Chondrocyte (in vitro differentiated cells): ENCODE results near the gene CASTOR1. TPM values are rescaled to one million over a fixed set of nuclear protein-coding genes. Genes with fewer than 3 reads are reported as not detected.

Experiments used
- DNase-seq: peaks from one replicate; pipeline ENCODE4 v3.0.0; 2021; ENCODE audit warnings: mixed read lengths, low spot score
- H3K27ac Mint-ChIP-seq: one replicate; pipeline ENCODE4 v1.8.0; 2021; ENCODE audit warnings: mild to moderate bottlenecking, moderate library complexity, mixed read lengths; ENCODE audit not compliant: unreplicated experiment
- H3K27me3 Mint-ChIP-seq: 2 replicates; pipeline ENCODE4 v1.8.0; 2021; ENCODE audit warnings: low read depth, mixed read lengths
- H3K36me3 Mint-ChIP-seq: 2 replicates; pipeline ENCODE4 v1.8.0; 2021; ENCODE audit warnings: low read depth, mixed read lengths
- H3K4me1 Mint-ChIP-seq: 2 replicates; pipeline ENCODE4 v1.8.0; 2021; ENCODE audit warnings: low read depth, mild to moderate bottlenecking, mixed read lengths
- H3K4me3 Mint-ChIP-seq: one replicate; pipeline ENCODE4 v1.8.0; 2021; ENCODE audit warnings: mild to moderate bottlenecking, moderate library complexity, mixed read lengths; ENCODE audit not compliant: unreplicated experiment
- H3K9me3 Mint-ChIP-seq: 2 replicates; pipeline ENCODE4 v1.8.0; 2021; ENCODE audit warnings: low read depth, mixed read lengths
- total RNA-seq: library from RNA; stranded (reverse); gene quantifications from 3 replicates; pipeline ENCODE4 v1.2.1, GENCODE V29; 2021
- TF ChIP-seq, protein P1 (sequence below): fragments of 200-600 bp; sonication (generic); IDR thresholded peaks from 2 replicates; pipeline ENCODE4 v1.5.0; 2021; ENCODE audit warnings: antibody characterized with exemption, mild to moderate bottlenecking, moderate library complexity

CASTOR1 gene
- total RNA-seq, 1 donor from 2014 or later = 12.1 TPM

DNA sequence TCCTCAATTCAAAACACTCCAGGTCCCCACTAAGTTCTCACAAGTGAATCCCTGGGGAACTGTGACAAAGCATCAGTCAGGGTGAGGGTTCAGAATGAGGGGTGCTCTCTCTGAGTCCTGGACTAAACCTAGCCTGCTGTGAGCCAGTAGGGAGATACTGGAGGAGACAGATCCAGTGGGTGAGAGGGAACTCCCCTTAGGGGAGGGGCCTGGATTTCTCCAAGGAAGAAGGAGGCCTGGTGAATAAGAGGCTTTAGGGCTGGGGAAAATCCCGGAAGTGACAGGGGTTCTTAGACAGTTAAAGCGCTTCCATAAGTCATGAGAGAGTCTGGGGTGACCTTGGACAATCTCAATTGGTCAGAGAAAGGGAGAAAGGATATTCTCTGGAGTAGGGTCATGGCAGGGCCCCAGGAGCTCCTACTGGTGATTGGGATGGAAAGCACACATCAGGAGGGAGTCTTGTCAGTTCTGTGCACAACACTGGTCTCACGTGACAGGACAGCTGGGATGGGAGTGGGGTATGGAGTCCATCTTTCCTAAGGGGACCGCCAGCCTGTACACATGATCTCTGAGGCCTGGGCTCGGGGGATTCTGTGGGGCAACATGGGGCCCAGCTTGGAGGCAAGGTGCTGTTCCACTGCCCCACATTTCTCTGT, 35.9 kb upstream of the CASTOR1 start:
- Mint-ChIP-seq H3K27me3 (no peaks in the 10 kb centered on the region), H3K9me3 (no peaks in the 10 kb centered on the region), H3K4me3 (peak overlapping the region; percentile 83), H3K4me1 (peaks cover 56% of the 10 kb centered on the region), H3K36me3 (peaks cover 2% of the 10 kb centered on the region), H3K27ac (peak overlapping the region; percentile 89)
- TF ChIP-seq, protein P1, sequence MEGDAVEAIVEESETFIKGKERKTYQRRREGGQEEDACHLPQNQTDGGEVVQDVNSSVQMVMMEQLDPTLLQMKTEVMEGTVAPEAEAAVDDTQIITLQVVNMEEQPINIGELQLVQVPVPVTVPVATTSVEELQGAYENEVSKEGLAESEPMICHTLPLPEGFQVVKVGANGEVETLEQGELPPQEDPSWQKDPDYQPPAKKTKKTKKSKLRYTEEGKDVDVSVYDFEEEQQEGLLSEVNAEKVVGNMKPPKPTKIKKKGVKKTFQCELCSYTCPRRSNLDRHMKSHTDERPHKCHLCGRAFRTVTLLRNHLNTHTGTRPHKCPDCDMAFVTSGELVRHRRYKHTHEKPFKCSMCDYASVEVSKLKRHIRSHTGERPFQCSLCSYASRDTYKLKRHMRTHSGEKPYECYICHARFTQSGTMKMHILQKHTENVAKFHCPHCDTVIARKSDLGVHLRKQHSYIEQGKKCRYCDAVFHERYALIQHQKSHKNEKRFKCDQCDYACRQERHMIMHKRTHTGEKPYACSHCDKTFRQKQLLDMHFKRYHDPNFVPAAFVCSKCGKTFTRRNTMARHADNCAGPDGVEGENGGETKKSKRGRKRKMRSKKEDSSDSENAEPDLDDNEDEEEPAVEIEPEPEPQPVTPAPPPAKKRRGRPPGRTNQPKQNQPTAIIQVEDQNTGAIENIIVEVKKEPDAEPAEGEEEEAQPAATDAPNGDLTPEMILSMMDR = no peak
- DNase-seq = no peak

DNA sequence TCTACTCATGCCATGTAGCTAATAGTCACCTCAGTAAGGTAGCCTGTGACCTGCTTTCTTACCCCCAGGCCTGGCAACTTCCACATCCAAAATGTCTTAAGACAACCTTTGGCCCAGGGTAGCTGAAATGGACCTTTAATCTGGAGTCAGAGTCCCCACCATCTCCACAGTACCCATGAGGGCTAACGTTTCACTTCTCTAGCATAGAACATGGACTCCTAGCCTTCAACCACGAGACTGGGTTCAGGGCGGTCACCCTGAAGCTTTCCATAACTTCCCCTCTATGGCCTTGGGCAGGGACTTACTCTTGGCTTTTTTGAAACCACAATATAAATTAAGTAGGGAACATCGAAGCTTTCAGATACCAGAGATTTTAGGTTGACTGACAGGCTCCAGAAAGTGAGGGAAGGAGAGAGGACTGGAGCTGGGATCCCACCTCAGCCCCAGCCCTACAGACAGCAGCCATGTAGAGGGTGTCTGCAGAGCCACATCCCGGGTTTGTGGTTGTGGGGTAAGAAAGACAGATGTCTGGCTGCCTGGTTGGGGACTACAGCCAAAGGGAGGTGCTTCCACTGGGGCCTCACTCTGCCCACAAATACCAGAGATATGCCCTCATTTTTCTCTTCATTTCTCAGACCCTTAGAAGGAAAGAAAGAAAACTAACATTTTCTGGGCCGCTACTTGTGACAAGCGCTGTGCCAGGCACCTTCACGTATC, 34.9 kb upstream of the CASTOR1 start:
- Mint-ChIP-seq H3K36me3 (peaks cover 5% of the 10 kb centered on the region), H3K4me3 (peak overlapping the region; percentile 83), H3K9me3 (no peaks in the 10 kb centered on the region), H3K4me1 (peaks cover 64% of the 10 kb centered on the region), H3K27ac (peak overlapping the region; percentile 89), H3K27me3 (no peaks in the 10 kb centered on the region)
- TF ChIP-seq, protein P1 = no peak
- no peak for DNase-seq

DNA sequence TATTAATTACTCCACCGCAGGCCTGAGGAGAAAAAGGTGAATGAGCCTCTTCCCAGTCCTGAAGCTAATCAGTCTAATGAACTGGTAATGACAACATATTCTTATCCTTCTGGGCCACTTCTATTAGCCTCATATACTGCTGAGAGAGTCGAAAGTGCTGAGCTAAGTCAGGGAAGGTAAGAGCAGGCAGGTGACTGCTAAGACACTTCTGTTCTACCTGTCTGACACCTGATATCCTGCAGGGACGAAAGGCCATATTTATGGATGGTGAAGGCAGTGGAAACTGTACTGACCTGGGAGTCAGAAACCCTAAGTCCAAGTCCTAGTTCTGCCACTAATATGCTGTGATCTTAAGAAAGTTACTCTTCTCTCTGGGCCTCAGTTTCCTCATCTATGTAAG, 33.9 kb upstream of the CASTOR1 start:
- Mint-ChIP-seq H3K9me3 (no peaks in the 10 kb centered on the region), H3K27me3 (no peaks in the 10 kb centered on the region), H3K4me3 (no peak overlapping the region), H3K27ac (no peak overlapping the region), H3K36me3 (peaks cover 6% of the 10 kb centered on the region), H3K4me1 (peaks cover 61% of the 10 kb centered on the region)
- TF ChIP-seq, protein P1 = no peak
- no peak for DNase-seq

DNA sequence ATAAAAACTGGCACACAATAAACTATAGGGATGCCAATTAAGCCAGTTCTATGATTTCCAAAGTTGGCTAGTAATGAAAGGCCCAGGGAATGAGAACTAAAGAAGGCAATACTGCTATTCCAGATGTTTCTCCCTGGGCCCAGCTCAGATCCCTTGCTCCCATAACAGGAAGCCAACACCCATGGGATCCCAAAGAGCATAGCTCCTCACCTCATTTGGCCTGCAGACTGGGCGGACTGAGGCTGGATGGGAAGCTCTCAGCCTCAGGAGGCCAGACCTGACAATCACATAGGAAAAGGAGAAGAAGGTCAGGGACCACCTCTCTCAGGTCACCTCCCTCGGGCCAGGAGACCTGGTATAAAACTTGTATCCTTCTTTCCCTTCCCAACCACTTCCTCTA, 32.2 kb upstream of the CASTOR1 start:
- H3K36me3 Mint-ChIP-seq = peaks cover 6% of the 10 kb centered on the region
- no peak for DNase-seq
- no peak overlapping the region for H3K27ac Mint-ChIP-seq
- no peak overlapping the region for H3K4me3 Mint-ChIP-seq
- H3K4me1 Mint-ChIP-seq = peaks cover 61% of the 10 kb centered on the region
- no peaks in the 10 kb centered on the region for H3K9me3 Mint-ChIP-seq
- TF ChIP-seq, protein P1 = no peak
- no peaks in the 10 kb centered on the region for H3K27me3 Mint-ChIP-seq

DNA sequence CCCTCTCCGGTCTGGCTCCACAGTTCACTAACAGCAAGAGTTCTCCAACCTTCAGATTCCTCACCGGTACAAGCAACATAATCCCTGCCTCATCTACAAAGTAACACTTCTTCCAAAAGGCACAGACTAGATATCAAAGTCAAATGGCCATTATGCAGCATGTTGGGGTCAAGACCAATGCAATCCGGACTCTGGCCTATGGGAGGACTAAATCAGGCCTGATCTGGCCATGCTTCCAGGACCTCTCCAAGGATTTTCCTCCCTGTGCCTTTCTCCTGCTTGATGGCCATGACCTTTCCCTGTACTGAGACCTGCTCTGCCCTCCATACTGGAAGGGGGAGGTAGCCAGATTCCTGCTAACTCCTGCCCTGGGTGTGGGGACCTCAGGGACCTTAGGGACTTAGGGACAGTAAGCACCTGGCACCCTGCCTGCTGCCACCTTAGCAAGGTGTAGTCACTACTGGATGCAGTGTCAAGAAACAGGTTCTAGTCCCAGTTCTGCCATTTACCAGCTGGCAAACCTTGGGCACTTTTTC, 30.8 kb upstream of the CASTOR1 start:
- Mint-ChIP-seq H3K27ac (no peak overlapping the region), H3K36me3 (peaks cover 6% of the 10 kb centered on the region)

More for the DNA sequence above, 30.8 kb upstream of the CASTOR1 start:
- H3K4me1 Mint-ChIP-seq = peaks cover 60% of the 10 kb centered on the region
- H3K27me3 Mint-ChIP-seq = no peaks in the 10 kb centered on the region
- DNase-seq = no peak
- H3K9me3 Mint-ChIP-seq = no peaks in the 10 kb centered on the region
- no peak overlapping the region for H3K4me3 Mint-ChIP-seq
- TF ChIP-seq, protein P1 = no peak
